Dedifferentiated amniotic fluid mesenchymal stem cell (primary cell): ENCODE measurements around the gene PRM3.
A peak's percentile ranks its signal among the peaks of the same experiment; 100 is the strongest.
"Not testable (repeated sequence)": the region's sequence is repeated elsewhere in the genome, so short reads cannot be mapped to it uniquely, and the experiment has no call there.

Experiments used
- DNase-seq: peaks from one replicate; pipeline ENCODE4 v3.0.0-alpha.2; 2016; ENCODE audit errors: extremely low spot score

Gene PRM3

DNA sequence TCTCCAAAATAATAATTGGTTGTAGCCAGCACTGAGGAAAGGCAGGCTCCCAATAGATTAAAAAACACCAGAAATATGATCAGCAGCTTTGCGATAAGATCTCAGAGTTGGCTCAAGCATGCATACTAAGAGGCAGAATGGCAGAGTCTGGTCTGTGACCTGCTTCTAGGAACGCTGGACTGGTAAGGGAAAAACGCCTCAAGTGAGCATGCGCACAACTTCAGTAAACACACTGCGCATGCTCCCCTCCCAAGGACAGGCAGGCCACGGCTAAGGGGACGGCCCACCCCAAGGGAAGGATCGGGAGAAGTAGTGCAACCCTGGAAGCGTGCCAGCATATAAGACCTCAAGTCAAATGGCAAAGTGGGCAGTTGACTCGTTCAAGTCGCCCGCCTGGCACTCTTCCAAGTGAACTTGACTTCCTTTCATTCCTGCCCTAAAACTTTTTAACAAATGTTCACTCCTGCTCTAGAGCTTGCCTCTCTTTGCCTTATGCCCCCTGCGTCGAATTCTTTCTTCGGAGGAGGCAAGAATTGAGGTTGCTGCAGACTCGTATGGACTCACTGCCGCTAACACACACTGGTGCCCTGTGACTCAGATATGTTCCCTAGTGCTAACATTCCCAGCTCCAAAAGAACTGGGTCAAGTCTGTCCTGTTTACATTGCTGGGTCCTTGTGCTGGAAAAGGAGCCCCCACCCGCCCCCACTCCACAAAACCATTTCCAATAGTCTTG lies 30.1 kb upstream of the PRM3 start:
- no peak for DNase-seq

DNA sequence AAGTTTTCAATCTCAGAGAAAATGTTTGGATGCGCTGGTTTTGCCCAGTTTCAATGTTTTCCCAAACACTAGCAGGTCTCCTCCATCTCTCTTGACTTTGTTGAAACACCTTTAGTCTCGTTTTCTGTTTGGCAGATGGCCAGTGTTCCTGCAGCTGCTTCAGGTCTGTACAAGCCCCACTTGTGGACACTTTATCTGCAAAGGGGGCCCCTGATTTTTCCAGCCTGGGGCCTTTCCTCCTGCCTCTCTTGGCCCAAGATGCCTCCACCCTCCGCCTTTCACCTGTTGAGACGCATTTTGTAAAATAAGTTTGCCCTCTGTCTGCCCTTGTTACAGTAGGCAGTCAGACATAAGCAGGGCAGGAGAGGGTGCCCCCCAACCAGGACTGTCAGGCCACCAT lies 29.5 kb upstream of the PRM3 start:
- DNase-seq: no peak

DNA sequence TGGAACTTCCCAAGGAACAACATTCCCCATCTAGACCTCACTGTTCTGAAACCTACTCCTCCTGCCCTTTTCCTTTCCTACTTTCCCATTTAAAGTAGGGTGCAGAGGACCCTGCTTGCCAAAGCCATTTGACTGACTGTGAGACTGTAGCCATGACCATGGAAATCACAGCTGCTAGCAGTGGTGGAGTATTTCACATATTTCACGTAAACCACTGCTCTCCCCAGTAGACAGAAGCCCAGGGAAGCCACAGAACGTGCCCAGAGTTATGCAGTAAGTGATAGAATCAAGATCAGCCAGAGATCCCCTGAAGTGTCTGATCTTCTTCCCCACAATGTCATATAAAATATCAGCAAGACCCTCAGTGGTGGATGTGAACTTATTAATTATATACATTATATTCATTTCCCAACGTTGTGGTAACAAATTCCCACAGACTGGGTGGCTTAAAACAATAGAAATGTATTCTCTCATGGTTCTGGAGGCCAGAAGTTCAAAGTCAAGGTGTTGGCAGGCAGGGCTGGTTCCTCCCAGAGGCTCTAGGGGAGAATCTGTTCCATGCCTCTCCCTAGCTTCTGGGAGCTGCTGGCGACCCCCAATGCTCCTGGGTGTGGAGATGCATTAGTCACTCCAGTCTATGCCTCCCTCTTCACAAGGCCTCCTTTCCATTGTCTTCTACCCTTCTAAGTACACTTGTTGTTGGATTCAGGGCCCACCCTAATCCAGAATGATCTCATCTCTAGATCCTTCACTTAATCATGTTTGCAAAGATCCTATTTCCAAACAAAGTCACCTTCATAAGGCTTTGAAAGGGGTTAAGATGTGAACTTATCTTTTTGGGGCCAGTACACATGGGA lies 28.4 kb upstream of the PRM3 start:
- DNase-seq: no peak

DNA sequence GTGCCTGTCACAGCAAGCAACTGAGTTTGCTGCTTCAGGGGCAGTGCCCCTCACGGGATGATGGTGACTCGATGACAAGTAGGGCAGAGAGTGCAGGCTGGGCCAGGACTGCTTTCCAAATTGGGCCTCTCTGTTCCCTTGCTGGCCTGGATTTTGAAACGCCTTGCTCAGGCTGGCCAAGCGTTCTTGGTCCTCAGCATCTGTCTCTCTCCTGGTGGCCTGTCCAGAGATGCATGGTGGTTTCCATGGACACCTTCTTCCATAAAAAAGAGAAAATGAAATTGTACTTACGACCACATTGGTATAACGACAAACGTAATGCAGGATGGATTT lies 27.1 kb upstream of the PRM3 start:
- no peak for DNase-seq

DNA sequence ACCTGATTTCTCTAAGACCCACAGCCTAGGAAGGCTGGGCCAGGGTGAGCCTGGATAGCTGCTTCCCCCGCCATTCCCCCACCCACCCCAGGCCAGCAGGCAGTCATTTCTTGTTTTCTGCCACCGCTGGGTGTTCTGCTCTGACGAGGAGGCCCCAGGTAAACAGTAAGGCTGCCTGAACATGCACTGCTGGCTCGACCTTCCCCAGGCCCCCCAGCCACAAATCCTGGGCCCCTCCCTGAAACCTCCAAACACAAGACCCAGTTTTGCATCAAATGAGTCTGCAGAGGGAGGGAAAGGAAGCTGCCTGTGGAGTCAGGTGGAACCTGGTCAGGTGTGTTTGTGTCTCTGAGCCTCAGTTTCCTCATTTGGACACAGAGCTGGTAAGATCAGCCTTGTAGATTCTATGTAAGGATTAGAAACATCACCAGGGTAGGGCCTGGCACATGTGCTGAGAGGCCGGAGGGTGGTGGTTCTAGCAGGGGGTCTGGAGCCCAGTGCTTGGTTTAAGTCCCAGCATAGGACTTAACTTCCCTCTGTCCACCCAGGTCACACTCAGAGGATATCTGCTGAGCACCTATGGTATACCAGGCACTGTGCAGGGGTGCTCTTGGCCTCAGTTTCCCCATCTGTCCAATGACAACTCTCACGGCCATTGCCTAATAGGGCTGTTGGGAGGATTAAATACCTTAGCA lies 26.6 kb upstream of the PRM3 start:
- no peak for DNase-seq

DNA sequence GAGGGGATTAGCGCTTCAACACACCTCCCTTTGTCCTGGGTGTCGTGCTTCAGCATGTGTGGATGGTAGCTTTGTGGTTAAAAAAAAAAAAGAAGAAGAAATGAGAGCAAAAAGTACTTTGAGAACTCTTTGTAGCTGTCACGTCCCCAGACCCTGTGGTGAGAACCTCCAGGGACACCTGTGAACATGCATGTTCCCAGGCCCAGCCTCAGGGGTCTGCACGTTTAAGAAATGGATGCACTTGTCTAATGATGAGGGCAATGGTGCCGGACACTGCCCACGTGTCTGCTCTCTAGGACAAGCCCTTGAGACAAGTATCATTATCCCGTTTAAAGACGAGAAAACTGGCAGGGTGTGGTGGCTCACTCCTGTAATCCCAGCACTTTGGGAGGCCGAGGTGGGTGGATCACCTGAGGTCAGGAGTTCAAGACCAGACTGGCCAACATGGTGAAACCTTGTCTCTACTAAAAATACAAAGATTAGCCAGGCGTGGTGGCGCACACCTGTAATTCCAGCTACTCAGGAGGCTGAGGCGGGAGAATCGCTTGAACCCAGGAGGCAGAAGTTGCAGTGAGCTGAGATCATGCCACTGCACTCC lies 25.6 kb upstream of the PRM3 start:
- not testable (repeated sequence) for DNase-seq

DNA sequence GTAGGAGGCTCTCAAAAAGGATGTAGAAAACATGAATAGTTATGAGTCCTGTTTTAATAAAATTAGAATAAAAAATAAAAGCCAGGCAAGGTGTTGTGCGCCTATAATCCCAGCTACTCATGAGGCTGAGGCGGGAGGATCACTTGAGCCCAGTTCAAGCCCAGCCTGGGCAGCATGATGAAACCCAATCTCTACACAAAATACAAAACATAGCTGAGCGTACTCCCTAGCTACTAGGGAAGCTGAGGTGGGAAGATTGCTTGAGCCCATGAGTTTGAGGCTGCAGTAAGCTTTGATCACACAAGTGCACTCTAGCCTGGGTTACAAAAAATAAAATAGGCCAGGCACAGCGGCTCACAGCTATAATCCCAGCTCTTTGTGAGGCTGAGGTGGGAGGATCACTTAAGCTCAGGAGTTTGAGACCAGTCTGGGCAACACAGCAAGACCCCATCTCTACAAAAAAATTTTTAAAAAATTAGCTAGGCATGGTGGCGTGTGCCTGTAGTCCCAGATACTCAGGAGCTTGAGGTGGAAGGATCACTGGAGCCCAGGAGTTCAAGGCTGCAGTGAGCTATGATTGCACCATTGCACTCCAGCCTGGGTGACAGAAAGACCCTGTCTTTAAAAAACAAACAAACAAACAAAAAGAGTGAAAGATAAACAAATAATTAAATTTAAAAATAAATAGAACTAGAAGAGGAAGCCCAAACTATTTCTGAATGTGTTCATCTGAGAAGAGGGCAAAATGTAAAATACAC lies 24.9 kb upstream of the PRM3 start:
- no peak for DNase-seq

DNA sequence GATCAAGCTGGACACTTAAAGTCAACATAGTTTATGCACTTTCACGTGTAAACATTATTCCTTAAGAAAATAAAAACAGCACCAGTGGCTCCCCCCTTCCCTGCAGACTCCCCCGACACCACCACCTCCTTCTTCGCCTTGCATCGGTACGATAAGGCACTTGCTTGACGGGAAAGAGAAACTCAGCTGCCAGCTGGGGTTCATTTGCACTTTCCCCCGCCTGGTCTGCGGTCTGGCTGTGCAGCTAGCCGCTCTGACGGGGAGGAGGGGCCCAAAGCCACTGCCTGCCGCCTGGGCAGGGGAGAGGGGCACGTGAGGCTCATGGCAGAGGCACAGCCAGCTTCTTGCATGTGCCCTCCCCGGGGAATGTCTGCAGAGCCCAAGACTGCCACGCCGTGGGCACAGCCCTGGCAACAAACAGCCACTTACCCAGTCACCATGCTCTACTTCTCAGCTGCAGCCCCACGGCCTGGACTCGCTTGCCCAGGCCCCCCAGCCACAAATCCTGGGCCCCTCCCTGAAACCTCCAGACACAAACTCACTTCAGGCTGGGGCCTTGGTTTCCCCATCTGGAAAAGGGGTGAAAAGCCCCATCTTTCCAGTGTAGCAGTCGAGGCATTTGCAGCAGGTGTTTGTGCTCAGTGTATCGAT lies 24.2 kb upstream of the PRM3 start:
- peak; percentile 35 for DNase-seq

DNA sequence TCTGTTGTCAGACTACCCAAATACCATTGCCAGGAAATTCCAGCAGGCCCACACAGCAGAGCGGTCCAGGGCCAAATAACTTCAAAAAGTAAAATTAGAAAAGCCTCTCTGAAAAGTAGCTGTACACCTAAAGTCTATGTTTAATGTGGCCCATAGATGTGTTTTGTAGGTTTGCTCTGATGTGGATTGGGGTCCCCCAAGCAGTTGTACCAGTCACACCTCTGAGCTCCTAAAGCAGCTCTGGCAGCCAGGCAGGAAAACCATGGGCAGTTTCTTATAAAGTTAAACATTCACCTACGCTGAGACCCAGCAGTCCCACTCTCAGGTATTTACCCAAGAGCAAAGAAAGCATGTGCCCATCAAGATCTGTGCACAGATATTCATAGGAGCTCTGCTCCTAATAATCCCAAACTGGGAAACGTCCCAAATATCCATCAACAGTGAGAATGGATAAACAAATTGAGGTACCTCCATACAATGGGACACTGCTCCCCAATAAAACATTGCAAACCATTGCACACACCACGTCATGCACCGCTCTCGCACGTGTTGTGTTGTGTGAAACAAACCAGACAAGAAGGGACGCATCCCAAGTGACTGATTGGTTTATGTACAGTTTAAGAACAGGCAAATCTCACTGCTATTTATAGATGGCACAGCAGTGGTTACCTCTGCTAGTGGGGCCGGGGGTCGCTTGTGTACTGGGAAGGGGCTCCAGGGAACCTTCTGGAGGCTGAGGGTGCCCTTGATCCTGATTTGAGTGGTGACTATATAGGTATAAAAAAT lies 23.5 kb upstream of the PRM3 start:
- DNase-seq: no peak

DNA sequence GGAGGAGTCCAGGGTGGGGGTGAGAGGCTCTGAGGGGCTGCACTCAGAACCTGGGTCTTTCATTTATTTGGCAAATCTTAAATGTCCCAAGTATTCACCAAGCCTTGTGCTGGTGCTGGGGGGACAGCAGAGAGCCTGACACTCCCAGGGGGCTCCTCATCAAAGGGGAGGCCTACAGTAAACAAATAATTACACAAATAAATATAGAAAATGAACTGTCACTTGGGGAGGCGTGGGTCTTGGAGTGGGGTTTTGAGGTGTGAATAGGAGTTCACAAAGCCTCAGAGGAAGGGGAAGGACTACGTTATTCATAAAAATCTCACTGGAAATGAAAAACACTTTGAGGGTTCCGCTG lies 22.9 kb upstream of the PRM3 start:
- no peak for DNase-seq

DNA sequence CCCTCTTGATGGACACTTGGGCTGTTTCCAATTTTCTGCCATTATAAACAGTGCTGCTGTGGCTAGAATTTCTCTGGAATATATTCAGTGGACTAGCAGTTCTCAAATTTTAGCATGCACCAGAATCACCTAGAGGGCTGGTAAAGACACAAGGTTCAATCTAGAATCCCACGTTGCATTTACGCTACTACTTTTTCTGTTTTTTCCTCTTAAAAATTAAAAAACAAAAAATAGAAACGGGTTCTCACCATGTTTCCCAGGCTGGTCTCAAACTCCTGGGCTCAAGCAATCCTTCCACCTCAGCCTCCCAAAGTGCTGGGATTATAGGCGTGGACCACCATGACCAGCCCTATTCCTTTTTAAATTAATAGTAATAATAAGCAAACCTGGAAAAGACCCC lies 22.2 kb upstream of the PRM3 start:
- no peak for DNase-seq

DNA sequence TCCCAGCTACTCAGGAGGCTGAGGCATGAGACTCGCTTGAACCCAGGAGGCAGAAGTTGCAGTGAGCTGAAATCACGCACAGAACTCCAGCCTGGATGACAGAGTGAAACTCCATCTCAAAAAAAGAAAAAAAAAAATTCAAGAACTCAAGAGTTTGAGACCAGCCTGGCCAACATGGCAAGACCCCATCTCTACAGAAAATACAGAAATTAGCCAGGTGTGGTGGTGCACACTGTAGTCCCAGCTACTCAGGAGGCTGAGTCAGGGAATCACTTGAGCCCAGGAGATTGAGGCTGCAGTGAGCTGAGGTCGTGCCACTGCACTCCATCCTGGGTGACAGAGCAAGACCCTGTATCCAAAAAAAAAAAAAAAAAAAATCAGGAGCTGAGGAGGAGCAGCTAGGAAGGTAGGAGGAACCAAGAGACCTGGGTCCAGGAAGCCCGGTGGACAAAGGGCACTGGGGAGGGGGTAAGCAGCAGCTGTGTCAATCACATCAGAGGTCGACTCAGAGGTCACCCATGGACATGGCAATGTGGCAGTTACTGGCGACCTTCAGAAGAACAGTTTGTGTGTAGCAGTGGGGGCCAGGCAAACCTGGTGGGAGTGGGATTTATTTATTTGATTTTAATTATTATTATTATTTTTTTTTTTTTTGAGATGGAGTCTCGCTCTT lies 18.8 kb upstream of the PRM3 start:
- DNase-seq: no peak

DNA sequence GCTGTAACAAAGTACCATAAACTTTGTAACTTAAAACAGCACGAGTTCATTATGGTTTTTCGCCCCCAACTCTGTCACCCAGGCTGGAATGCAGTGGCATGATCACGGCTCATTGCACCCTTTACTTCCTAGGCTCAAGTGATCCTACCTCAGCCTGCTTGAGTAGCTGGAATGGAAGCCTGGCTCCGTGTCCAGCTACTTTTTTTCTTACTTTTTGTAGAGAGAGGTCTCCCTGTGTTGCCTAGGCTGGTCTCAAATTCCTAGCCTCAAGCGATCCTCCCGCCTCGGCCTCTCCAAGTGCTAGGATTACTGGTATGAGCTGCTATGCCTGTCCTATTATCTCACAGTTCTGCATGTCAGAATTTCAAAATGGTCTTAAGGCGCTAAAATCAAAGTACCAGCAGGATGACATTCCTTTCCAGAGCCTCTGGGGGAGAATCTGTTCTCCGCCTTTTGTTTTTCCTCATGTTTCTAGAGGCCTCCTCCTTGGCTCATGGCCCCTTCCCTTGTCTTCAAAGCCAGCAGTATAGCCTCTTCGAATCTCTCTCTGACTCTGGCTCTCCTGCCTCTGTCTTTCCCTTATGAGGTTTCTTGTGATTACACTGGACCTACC lies 17.8 kb upstream of the PRM3 start:
- no peak for DNase-seq

DNA sequence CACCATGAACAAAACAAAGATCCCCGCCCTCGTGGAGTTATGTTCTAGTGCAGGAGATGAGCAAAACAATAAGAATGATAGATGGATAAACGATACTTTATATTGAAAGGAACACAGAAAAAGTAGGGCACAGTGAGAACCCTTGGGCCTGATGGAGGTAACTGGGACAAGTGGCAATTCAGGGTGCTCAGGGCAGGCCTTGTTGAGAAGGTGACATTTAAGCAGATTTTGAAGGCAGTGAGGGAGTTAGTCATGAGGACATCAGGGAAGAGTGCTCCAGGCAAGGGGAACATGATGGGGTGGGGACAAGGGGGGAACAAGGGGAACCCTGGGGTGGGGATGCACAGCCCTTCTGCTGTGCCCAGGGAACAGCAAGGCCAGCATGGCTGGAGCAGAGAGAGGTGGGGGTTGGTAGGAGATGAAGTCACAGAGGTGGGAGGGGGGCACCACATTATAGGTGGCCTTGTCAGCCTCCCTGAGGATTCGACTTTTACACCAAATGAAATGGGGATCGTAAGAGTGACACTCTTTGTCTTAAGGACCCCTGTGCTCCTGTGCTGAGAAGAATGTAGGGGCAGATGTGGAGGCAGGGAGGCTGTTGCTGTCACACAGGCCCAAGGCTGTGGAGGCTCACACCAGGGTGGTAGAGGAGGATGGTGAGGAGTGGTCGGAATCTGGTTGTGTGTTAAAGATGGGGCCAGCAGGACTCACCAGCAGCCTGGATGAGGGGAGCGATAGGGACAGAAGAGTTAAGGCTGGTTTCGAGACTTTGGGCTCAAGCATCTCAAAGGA lies 16.9 kb upstream of the PRM3 start:
- no peak for DNase-seq

DNA sequence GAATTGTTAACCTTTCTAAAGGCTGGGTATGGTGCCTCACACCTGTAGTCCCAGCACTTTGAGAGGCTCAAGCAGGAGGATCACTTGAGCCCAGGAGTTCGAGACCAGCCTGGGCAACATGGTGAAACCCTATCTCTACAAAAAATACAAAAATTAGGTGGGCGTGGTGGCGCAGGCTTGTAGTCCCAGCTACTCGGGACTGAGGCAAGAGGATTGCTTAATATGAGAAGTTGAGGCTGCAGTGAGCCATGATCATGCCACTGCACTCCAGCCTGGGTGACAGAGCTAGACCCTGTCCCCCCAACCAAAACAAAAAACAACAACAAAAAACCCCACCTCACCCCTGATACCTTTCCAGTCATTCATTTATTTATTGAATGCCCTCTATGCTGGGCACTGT lies 16.3 kb upstream of the PRM3 start:
- not testable (repeated sequence) for DNase-seq

DNA sequence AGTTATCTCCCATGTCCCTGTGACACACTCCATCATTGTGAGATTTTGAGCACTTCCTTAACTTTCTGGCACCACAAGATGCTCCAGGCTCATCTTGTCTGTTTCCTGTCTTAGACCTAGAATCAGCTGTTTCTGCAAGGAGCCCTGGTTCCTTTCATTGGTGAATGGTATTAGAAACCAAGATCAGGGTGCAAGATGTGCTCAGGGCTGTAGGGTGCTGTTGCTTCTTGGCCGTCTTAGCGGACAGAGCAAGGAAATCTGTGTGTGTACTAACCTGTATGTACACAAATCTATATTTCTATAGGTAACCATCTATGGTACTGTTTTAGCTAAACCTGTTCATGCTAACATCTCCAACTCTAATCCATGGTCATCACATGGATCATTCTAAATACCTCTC lies 15.8 kb upstream of the PRM3 start:
- DNase-seq: no peak

DNA sequence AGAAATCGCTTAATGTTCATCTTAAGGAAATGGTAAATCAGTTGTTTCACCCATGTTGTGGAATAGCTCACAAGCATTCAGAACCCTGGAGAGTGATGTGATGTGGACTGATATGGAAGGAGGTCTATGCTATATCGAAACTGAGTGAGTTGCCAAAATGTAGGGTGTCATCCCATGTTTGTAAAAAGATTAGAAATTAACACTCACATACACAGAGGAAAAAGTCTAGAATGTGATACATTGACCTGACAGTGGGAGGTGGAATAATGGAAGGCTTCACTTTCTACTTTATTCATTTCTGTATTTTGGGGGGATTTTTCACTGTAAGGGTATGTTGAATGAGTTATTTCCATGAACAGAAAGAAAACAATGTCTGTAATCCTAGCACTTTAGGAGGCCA lies 12.4 kb upstream of the PRM3 start:
- no peak for DNase-seq

DNA sequence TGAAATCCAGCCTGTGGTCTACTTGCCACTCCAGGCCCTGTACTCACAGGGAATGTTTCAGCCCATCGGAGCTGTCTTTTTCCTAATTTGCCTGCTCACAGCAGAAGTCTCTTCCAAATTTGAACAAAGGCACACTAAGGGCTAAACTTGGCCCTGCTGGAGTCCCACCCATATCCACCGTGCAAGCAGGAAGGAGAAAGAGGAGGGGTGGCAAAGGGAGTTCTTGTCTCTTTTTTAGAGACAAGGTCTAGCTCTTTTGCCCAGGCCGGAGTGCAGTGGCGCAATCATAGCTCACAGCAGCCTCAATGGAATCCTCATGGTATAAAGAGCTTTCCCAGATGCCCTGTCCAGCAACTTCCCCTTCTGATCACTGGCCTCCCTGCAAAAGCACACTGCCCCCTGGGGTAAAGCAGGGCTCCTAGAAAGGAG lies 10.4 kb upstream of the PRM3 start:
- no peak for DNase-seq
